ENCODE results near the gene HSPB1.

The HSPB1 gene
- total RNA-seq, result 3.0 to 14.4 (median 9.0) reads per million in 9 experiments

DNA sequence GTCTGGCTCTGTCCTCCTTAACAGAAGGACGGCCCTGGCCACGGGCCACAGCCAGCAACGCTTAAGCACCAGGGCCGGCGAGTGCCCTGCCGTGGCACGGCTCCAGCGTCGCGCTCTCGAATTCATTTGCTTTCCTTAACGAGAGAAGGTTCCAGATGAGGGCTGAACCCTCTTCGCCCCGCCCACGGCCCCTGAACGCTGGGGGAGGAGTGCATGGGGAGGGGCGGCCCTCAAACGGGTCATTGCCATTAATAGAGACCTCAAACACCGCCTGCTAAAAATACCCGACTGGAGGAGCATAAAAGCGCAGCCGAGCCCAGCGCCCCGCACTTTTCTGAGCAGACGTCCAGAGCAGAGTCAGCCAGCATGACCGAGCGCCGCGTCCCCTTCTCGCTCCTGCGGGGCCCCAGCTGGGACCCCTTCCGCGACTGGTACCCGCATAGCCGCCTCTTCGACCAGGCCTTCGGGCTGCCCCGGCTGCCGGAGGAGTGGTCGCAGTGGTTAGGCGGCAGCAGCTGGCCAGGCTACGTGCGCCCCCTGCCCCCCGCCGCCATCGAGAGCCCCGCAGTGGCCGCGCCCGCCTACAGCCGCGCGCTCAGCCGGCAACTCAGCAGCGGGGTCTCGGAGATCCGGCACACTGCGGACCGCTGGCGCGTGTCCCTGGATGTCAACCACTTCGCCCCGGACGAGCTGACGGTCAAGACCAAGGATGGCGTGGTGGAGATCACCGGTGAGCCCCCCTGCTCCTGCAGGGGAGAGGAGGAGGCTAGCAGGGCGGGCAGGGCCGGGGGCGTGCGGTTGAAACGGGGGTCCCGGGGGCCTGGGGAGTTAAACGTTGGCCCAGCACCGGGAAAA is at the start of gene HSPB1:
Gene HSPB1 (plus strand): TSS at position 327 of the 855 bp plus-strand sequence. CDS start 40 bp downstream, at position 367.
- Mint-ChIP-seq H3K36me3 (ENCODE audit: insufficient read depth) (peaks cover 4% of the 10 kb centered on the region), H3K27me3 (no peaks in the 10 kb centered on the region), H3K4me1 (ENCODE audit: low read depth in 2 of 2) (peaks cover 10 to 13% of the 10 kb centered on the region in 2 donors), H3K4me3 (peak within 1 kb of the TSS; percentile 93 to 95), H3K27ac (peak within 1 kb of the TSS; percentile 83 to 92), H3K9me3 (no peaks in the 10 kb centered on the region)
- DNase-seq (peak; percentile 48 to 58 (median 58)), ATAC-seq (replicated peaks) (peak; percentile 72)

DNA sequence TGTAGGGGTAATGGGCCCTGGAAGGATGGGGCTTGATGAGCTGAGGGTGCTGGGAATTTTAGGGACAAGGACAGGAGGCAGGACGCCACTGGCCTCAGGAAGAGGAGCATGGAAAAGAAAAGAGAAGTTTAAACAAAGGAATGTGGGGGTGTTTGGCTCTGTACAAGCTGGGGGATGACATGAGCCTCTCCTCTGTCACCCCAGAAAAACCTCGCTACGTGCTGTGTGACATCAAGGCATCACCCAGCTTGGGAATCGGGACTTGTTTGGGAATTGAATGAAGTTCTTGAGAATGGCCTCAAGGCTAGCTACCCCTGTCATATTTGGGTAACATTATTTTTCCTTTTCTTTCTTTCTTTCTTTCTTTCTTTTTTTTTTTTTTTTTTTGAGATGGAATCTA is 47.7 kb upstream of the HSPB1 start:
- no peaks in the 10 kb centered on the region for H3K4me1 Mint-ChIP-seq (ENCODE audit: low read depth in 2 of 2)
- H3K27me3 Mint-ChIP-seq, result peaks cover 28 to 41% of the 10 kb centered on the region in 2 donors
- peaks cover 3% of the 10 kb centered on the region for H3K36me3 Mint-ChIP-seq (ENCODE audit: insufficient read depth)
- DNase-seq (no peak), ATAC-seq (replicated peaks) (no peak)
- no peak overlapping the region for H3K4me3 Mint-ChIP-seq
- H3K9me3 Mint-ChIP-seq, result no peaks in the 10 kb centered on the region
- H3K27ac Mint-ChIP-seq, result no peak overlapping the region

DNA sequence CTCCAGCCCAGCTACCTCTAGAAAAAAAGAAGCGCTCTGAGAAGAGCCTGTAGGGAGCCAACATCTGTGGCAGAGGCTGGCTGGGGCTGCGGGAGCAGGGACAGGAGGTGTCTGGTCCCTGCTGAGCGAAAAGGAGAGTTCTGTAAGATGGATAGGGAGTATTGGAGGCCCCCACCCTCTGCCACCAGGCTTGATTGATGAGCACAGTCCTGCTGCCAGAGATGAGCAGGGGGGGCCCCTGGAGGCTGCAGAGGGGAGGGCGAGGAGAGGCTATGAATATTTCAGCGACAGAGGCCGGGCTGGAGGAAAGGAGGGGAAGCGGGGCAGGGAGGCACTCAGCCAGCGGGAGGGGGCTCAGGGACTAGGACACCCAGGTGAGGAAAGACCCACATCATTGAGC is 44.5 kb upstream of the HSPB1 start:
- peaks cover 3% of the 10 kb centered on the region for H3K36me3 Mint-ChIP-seq (ENCODE audit: insufficient read depth)
- peaks cover 35 to 68% of the 10 kb centered on the region in 2 donors for H3K27me3 Mint-ChIP-seq
- H3K4me1 Mint-ChIP-seq (ENCODE audit: low read depth in 2 of 2), result peaks cover 0 to 3% of the 10 kb centered on the region in 2 donors
- no peak overlapping the region for H3K27ac Mint-ChIP-seq
- DNase-seq (no peak), ATAC-seq (replicated peaks) (no peak)
- H3K4me3 Mint-ChIP-seq, result no peak overlapping the region
- no peaks in the 10 kb centered on the region for H3K9me3 Mint-ChIP-seq

DNA sequence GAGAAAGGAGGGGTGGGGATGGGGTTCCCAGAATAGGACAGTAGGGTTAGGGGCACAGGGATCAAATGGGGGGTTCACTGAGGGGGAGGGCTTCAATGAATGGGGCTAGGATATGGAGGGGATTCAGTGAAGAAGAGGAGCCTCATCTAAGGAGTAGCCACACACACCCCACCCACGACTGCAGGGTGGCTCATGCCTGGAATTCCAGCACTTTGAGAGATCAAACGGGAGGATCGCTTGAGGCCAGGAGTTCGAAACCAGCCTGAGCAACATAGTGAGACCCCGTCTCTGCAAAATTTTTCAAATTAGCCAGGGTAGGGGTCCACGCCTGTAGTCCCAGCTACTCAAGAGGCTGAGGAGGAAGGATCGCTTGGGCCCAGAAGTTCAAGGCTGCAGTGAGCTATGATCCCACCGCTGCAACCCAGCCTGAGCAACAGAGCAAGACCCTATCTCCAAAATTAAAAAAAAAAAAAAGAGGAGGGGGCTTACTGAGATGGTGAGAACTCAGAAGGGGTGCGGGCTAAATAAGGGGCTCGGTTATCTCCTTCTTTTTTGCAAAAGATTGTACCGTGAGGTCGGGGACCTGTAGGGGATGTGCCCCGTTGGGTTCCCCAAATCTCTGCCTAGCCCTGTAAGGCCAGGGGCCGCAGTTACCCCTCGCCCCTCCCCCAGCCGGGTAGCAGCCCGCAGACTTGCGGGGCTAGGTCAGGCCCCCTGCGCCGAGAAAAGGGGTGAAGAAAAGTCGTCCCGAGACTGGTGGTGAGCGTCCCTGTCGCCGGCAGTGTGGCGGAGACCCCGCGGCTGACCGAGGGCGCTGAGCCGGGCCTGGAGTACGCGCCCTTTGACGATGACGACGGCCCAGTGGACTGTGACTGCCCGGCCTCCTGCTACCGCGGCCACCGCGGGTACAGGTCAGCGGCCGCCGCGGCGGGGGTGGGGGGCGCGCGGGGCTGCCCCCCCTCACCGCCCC is 43.1 kb upstream of the HSPB1 start:
- Mint-ChIP-seq H3K36me3 (ENCODE audit: insufficient read depth) (peaks cover 3% of the 10 kb centered on the region), H3K27me3 (peaks cover 40 to 74% of the 10 kb centered on the region in 2 donors)
- ATAC-seq (replicated peaks), result peak; percentile 14

GRCh38 chr7:76260171-76260703 is 42.2 kb upstream of the HSPB1 start:
- no peaks in the 10 kb centered on the region for H3K9me3 Mint-ChIP-seq
- ATAC-seq (replicated peaks), result peak; percentile 69
- peak overlapping the region; percentile 40 to 67 for H3K4me3 Mint-ChIP-seq
- peak in 2 of 3 experiments; percentile 15 to 24 for DNase-seq
- peaks cover 0 to 3% of the 10 kb centered on the region in 2 donors for H3K4me1 Mint-ChIP-seq (ENCODE audit: low read depth in 2 of 2)
- peaks cover 3% of the 10 kb centered on the region for H3K36me3 Mint-ChIP-seq (ENCODE audit: insufficient read depth)
- no peak overlapping the region for H3K27ac Mint-ChIP-seq
- peaks cover 42 to 78% of the 10 kb centered on the region in 2 donors for H3K27me3 Mint-ChIP-seq

More for the DNA sequence above, 43.1 kb upstream of the HSPB1 start:
- Mint-ChIP-seq H3K9me3 (no peaks in the 10 kb centered on the region), H3K4me1 (ENCODE audit: low read depth in 2 of 2) (peaks cover 0 to 3% of the 10 kb centered on the region in 2 donors), H3K4me3 (peak overlapping the region; percentile 44 to 61), H3K27ac (no peak overlapping the region)
- DNase-seq, result no peak

GRCh38 chr7:76261329-76261728 is 41.1 kb upstream of the HSPB1 start:
- H3K9me3 Mint-ChIP-seq, result no peaks in the 10 kb centered on the region
- DNase-seq (no peak), ATAC-seq (replicated peaks) (no peak)
- H3K4me3 Mint-ChIP-seq, result no peak overlapping the region
- peaks cover 37 to 71% of the 10 kb centered on the region in 2 donors for H3K27me3 Mint-ChIP-seq
- H3K36me3 Mint-ChIP-seq (ENCODE audit: insufficient read depth), result peaks cover 3% of the 10 kb centered on the region
- H3K4me1 Mint-ChIP-seq (ENCODE audit: low read depth in 2 of 2), result peaks cover 0 to 3% of the 10 kb centered on the region in 2 donors
- H3K27ac Mint-ChIP-seq, result no peak overlapping the region

DNA sequence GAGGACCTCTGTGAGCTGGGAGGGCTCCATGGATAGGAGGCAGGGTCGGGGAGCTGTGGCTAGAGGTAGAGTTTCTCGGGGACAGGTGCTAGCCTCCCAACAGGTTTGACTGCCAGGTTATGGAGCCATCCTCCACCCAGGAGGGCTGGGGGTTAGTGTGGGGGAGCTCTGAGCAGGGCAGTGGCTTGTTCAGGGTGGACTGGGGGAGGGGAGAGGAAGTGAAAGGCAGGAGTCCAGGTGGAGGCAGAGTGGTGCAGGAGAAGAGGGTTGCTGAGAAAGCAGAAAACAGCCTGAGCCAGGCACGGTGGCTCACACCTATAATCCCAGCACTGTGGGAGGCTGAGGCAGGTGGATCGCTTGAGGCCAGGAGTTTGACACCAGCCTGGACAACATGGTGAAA is 40.5 kb upstream of the HSPB1 start:
- no peak for ATAC-seq (replicated peaks)
- Mint-ChIP-seq H3K4me1 (ENCODE audit: low read depth in 2 of 2) (peaks cover 0 to 3% of the 10 kb centered on the region in 2 donors), H3K4me3 (no peak overlapping the region), H3K27me3 (peaks cover 35 to 68% of the 10 kb centered on the region in 2 donors), H3K9me3 (no peaks in the 10 kb centered on the region), H3K36me3 (ENCODE audit: insufficient read depth) (peaks cover 3% of the 10 kb centered on the region), H3K27ac (no peak overlapping the region)
- DNase-seq, result no peak

- Mint-ChIP-seq H3K9me3 (no peaks in the 10 kb centered on the region), H3K36me3 (ENCODE audit: insufficient read depth) (peaks cover 3% of the 10 kb centered on the region), H3K4me3 (no peak overlapping the region), H3K27ac (peak overlapping the region in 1 of 2 donors; percentile 3), H3K27me3 (peaks cover 32 to 62% of the 10 kb centered on the region in 2 donors), H3K4me1 (ENCODE audit: low read depth in 2 of 2) (peaks cover 0 to 3% of the 10 kb centered on the region in 2 donors)
- DNase-seq (peak in 1 of 3 experiments; percentile 27), ATAC-seq (replicated peaks) (peak; percentile 34)
Observed at GRCh38 chr7:76262683-76263402, 39.6 kb upstream of the HSPB1 start.

GRCh38 chr7:76265299-76265698 is 37.2 kb upstream of the HSPB1 start:
- peaks cover 43 to 58% of the 10 kb centered on the region in 2 donors for H3K27me3 Mint-ChIP-seq
- H3K4me3 Mint-ChIP-seq, result no peak overlapping the region
- H3K27ac Mint-ChIP-seq, result no peak overlapping the region
- H3K9me3 Mint-ChIP-seq, result no peaks in the 10 kb centered on the region
- no peak for ATAC-seq (replicated peaks)
- no peaks in the 10 kb centered on the region for H3K36me3 Mint-ChIP-seq (ENCODE audit: insufficient read depth)
- peaks cover 0 to 5% of the 10 kb centered on the region in 2 donors for H3K4me1 Mint-ChIP-seq (ENCODE audit: low read depth in 2 of 2)
- DNase-seq, result no peak

GRCh38 chr7:76267107-76267893 is 35.2 kb upstream of the HSPB1 start:
- peaks cover 48 to 51% of the 10 kb centered on the region in 2 donors for H3K27me3 Mint-ChIP-seq
- no peaks in the 10 kb centered on the region for H3K9me3 Mint-ChIP-seq
- no peaks in the 10 kb centered on the region for H3K36me3 Mint-ChIP-seq (ENCODE audit: insufficient read depth)
- no peak for DNase-seq
- H3K27ac Mint-ChIP-seq, result no peak overlapping the region
- peak overlapping the region; percentile 18 to 36 for H3K4me3 Mint-ChIP-seq
- ATAC-seq (replicated peaks), result peak; percentile 41
- peaks cover 0 to 2% of the 10 kb centered on the region in 2 donors for H3K4me1 Mint-ChIP-seq (ENCODE audit: low read depth in 2 of 2)

DNA sequence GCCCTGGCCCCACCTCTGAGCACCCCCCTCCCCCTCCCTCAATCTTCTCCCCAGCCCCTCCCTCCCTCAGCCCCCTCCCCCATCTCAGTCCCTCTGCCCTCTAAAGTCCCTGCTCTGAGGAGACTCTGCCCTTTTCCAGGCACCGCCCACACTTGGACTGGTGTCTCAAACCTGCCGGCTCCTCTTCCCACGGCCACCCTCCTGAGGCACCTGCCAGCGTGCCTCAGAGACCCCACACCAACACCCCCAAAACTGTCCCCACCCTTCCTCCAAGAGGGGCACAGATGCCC is 34.6 kb upstream of the HSPB1 start:
- Mint-ChIP-seq H3K36me3 (ENCODE audit: insufficient read depth) (no peaks in the 10 kb centered on the region), H3K9me3 (no peaks in the 10 kb centered on the region), H3K27me3 (peaks cover 43 to 48% of the 10 kb centered on the region in 2 donors), H3K27ac (no peak overlapping the region), H3K4me3 (peak overlapping the region in 1 of 2 donors; percentile 36), H3K4me1 (ENCODE audit: low read depth in 2 of 2) (peaks cover 0 to 2% of the 10 kb centered on the region in 2 donors)
- no peak for DNase-seq
- no peak for ATAC-seq (replicated peaks)

DNA sequence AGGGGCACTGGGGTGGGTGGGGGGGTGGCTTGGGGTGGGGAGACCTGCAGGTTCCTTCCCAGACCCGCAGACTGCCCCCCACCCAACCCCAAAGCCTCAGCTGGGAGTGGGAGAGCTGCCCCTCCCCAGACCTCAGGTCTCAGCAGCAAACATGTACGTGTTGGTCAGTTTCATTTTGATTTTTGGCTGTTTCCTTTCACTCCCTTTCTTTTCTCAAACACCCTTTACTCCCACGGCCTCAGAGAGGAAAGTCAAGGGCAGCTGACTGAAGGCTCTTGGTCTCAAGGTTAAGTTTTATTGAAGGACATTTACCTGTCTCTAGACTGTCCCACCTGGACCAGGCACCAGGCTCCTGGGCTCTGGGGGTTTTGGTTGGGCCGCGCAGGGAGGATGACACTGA is 34.1 kb upstream of the HSPB1 start:
- no peak for ATAC-seq (replicated peaks)
- H3K27me3 Mint-ChIP-seq, result peaks cover 41 to 48% of the 10 kb centered on the region in 2 donors
- DNase-seq, result no peak
- no peak overlapping the region for H3K4me3 Mint-ChIP-seq
- no peak overlapping the region for H3K27ac Mint-ChIP-seq
- no peaks in the 10 kb centered on the region for H3K36me3 Mint-ChIP-seq (ENCODE audit: insufficient read depth)
- H3K4me1 Mint-ChIP-seq (ENCODE audit: low read depth in 2 of 2), result peaks cover 0 to 4% of the 10 kb centered on the region in 2 donors
- H3K9me3 Mint-ChIP-seq, result no peaks in the 10 kb centered on the region

Data from effector memory CD8-positive, alpha-beta T cell (primary cell).